Measurements from ENCODE around the gene PTPN9.
A peak's percentile ranks its signal among the peaks of the same experiment; 100 is the strongest.

Gene PTPN9

DNA sequence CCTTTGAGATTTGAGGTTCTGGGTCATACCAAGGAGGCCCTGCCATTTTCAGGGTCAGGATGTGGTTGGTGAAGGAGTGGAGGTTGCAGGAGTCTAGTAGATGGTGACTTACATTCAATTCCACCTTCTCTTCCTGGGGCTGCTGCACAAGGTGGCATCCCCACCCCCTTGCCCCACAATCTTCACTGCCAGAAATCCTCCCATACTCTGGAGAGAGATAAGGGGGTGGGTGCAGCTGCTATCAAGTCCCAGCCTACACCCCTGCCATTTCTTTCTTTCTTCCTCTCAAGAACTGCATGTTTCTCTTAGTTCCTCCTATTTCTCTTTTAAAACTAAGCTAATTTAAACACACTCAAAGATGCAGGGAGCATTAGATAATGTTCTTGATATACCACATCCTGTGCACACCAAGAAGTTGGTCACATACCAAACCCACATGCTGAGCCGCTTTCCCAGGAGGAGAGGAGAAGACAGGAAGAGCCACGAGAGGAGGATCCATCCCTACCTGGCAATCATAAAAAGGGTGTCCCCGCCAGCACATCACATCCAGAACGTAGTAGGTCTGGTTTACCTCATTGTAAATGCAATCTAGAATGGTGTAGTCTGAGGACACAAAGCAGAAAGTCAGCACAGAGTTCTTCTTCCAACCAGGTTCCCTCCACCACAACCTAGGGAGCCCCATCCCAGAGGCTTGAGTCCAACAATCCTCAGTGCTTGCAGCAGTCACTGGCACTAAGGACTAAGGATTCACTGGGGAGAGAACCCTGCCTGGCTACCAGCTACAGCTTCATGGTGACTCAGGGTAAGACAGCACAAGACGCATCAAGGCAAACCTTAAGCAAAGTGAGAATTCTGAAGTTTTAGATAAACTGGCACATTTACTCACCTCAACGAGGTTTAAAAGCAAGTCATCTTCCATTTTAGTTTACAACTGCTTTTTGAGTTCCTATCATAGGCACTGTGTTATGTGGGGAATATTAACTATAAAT, 27.9 kb upstream of the PTPN9 start:
- no peak for DNase-seq (ENCODE audit: low read depth)

DNA sequence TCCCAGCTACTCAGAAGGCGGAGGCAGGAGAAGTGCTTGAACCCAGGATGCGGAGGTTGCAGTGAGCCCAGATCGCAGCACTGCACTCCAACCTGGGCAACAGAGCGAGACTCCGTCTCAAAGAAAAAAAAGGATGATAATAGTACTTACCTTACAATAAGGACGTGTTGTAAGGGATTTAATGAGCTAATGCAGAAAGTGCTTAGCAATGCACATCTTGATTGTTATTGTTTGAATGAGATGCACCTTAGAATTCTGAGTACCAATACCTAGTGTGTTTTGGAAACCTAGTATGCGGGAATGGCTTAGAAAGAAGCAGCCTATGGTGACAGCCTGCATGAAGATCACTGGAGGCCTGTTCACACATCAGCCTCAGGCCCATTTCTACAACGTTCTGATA, 26.9 kb upstream of the PTPN9 start:
- no peak for DNase-seq (ENCODE audit: low read depth)
- no peak overlapping the region for H3K4me3 ChIP-seq (ENCODE audit: low read depth, low read length)
- TF ChIP-seq, protein P1, sequence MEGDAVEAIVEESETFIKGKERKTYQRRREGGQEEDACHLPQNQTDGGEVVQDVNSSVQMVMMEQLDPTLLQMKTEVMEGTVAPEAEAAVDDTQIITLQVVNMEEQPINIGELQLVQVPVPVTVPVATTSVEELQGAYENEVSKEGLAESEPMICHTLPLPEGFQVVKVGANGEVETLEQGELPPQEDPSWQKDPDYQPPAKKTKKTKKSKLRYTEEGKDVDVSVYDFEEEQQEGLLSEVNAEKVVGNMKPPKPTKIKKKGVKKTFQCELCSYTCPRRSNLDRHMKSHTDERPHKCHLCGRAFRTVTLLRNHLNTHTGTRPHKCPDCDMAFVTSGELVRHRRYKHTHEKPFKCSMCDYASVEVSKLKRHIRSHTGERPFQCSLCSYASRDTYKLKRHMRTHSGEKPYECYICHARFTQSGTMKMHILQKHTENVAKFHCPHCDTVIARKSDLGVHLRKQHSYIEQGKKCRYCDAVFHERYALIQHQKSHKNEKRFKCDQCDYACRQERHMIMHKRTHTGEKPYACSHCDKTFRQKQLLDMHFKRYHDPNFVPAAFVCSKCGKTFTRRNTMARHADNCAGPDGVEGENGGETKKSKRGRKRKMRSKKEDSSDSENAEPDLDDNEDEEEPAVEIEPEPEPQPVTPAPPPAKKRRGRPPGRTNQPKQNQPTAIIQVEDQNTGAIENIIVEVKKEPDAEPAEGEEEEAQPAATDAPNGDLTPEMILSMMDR (IDR thresholded peaks at IDR 0.05; ENCODE audit: insufficient read depth, low read depth, low read length, missing control alignments): no peak

More for the DNA sequence above, 27.9 kb upstream of the PTPN9 start:
- no peak overlapping the region for H3K4me3 ChIP-seq (ENCODE audit: low read depth, low read length)
- TF ChIP-seq, protein P1 (IDR thresholded peaks at IDR 0.05; ENCODE audit: insufficient read depth, low read depth, low read length, missing control alignments): no peak

DNA sequence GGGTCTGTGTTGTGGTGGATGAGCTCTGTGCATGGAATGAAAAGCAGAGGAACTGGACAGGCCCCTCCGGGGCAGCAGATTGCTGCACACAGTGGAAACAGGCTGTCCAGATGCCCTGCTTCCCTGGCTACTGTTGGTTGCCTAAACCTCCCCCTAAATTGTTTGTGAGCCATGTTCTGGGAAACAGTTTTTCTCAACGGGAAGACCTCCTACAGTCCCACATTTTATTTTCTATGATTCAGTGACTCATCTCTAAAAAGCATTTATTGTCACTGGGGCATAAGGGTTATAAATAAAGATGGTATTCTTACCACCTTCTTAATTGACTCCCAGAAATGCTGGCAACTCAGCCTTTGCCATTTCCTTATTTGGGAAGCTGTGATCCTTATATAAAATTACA, 20.3 kb upstream of the PTPN9 start:
- no peak for DNase-seq (ENCODE audit: low read depth)
- TF ChIP-seq, protein P1 (IDR thresholded peaks at IDR 0.05; ENCODE audit: insufficient read depth, low read depth, low read length, missing control alignments): no peak
- H3K4me3 ChIP-seq (ENCODE audit: low read depth, low read length): no peak overlapping the region

DNA sequence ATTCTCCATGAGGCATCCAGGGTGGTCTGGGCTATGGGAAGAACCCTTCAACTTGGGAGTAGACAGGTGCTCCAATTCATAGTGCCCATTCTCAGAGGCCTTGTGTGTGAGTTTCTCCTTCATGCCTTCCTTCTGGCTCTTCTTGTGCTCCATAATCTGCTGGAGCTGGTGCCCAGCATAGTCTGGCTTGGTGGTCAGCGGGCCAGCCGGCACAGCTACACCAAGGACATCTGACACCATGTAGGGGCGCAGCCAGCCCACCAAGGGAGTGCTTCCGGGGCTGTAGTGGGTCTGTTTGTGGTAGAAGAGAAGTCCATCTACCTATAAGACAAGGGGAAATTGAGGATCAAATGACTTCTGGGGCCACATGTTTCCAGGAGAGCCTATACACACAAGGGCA, 19.2 kb upstream of the PTPN9 start:
- TF ChIP-seq, protein P1 (IDR thresholded peaks at IDR 0.05; ENCODE audit: insufficient read depth, low read depth, low read length, missing control alignments): no peak
- H3K4me3 ChIP-seq (ENCODE audit: low read depth, low read length): no peak overlapping the region
- DNase-seq (ENCODE audit: low read depth): no peak

DNA sequence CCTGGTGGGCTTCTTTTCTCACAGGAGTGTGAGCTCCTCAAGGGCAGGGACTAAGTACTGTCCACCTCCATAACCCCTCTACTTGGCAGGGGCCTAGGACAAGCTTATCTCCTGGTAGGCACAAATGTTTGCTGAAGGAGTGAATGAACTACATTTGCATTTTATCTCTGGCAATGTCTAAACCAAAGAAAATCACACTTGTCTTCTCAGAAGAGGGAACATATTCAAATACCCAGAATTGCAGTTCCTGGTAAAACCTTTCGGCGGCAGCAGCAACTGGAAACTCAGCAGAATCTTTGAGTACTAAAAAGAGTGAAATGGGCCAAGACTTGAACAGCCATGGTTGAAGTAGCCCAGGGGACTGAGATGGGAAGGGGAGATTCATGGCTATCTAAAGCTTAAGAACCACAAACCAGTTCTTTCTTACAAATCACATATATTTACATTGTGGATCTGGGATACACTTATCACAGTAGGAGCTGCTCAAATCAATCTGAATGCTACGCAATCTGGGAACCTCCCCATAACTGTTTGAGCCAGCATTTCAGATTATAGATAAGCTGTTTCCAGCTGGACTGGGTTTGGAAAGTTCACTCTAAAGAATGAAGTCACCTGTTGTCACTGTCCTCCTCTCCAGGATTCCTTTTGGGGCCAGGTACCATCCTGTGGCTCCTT, 18.7 kb upstream of the PTPN9 start:
- H3K4me3 ChIP-seq (ENCODE audit: low read depth, low read length): no peak overlapping the region
- TF ChIP-seq, protein P1 (IDR thresholded peaks at IDR 0.05; ENCODE audit: insufficient read depth, low read depth, low read length, missing control alignments): peak; percentile 25
- peak; percentile 25 for DNase-seq (ENCODE audit: low read depth)

DNA sequence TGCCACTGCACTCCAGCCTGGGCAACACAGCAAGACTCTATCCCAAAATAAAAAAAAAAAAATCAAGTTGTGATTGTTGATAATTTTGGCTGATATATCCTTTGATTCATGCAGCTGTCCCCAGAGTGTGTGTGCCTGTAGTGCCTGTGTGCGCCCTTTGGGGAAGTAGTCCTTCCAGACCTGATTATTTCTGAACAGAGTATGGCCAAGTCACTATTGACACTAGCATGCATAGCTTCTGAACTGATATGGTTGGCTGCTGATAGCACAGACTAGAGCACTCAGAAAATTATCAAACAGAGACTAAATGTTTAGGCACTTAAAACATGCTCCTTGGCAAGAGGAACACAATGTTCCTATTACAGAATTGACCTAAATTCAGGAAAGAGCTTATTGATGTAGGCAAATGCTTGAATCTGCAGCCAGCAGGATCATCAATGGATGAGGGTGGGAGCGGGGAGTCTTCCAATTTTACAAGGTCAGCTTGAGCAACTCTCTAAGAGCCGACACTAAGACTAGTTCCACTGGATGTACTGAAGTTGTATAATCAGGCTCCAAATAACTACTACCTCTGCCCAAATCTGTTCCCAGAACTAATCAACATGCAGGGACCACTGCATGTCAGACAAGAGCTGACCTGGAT, 17.7 kb upstream of the PTPN9 start:
- no peak overlapping the region for H3K4me3 ChIP-seq (ENCODE audit: low read depth, low read length)
- no peak for DNase-seq (ENCODE audit: low read depth)
- TF ChIP-seq, protein P1 (IDR thresholded peaks at IDR 0.05; ENCODE audit: insufficient read depth, low read depth, low read length, missing control alignments): no peak

Measured in GM12865 (cell line).